Keratinocyte (primary cell): ENCODE results near the gene PLD1. TPM values are rescaled to one million over a fixed set of nuclear protein-coding genes. Genes with fewer than 3 reads are reported as not detected.
"Not testable (repeated sequence)": the region's sequence is repeated elsewhere in the genome, so short reads cannot be mapped to it uniquely, and the experiment has no call there.

Experiments
- DNase-seq: peaks from one replicate; pipeline ENCODE4 v3.0.0-alpha.2; 2011; ENCODE audit warnings: low read depth, missing footprints, low spot score
- FAIRE-seq: peaks from 2 replicates; lab custom pipeline; 2011; peaks lifted over from hg19 to GRCh38; lab: Jason Lieb, UNC
- H2AFZ ChIP-seq: 2 replicates; pipeline ENCODE4 v1.6.0; 2012; ENCODE audit warnings: low read length, control low read depth, inconsistent platforms; ENCODE audit not compliant: control insufficient read depth
- H3K27ac ChIP-seq: 2 replicates; pipeline ENCODE4 v1.5.1; 2011; ENCODE audit warnings: low read length; ENCODE audit not compliant: control insufficient read depth, insufficient read depth
- H3K27me3 ChIP-seq: 3 replicates; pipeline ENCODE4 v1.6.0; 2011; ENCODE audit warnings: low read length; ENCODE audit not compliant: control insufficient read depth, insufficient read depth; ENCODE audit errors: extremely low read depth
- H3K36me3 ChIP-seq, 2 experiments: 2 replicates in 1 of 2; 3 replicates in 1 of 2; pipeline ENCODE4 v1.5.1; 2011; ENCODE audit warnings: low read length in 2 of 2, mild to moderate bottlenecking in 1 of 2; ENCODE audit not compliant: control insufficient read depth in 2 of 2, insufficient read depth in 2 of 2; ENCODE audit errors: extremely low read depth in 1 of 2
- H3K4me1 ChIP-seq: 3 replicates; pipeline ENCODE4 v1.5.1; 2011; ENCODE audit warnings: low read length; ENCODE audit not compliant: control insufficient read depth, insufficient read depth; ENCODE audit errors: extremely low read depth
- H3K4me2 ChIP-seq: 3 replicates; pipeline ENCODE4 v1.6.0; 2011; ENCODE audit warnings: low read depth, low read length; ENCODE audit not compliant: control insufficient read depth, insufficient read depth; ENCODE audit errors: extremely low read depth
- H3K4me3 ChIP-seq, 3 experiments: fragments of 200-600 bp in 1 of 3; sonication (generic) in 1 of 3; 2 replicates in 2 of 3; 3 replicates in 1 of 3; pipeline ENCODE4 v1.5.1; 2011 to 2016; ENCODE audit warnings: low read length in 3 of 3, mild to moderate bottlenecking in 3 of 3, control low read depth in 2 of 3, inconsistent platforms in 1 of 3, low read depth in 1 of 3, mixed read lengths in 1 of 3, mixed run types in 1 of 3, moderate library complexity in 1 of 3; ENCODE audit not compliant: control insufficient read depth in 2 of 3, insufficient read depth in 2 of 3; ENCODE audit errors: extremely low read depth in 1 of 3
- H3K79me2 ChIP-seq: 2 replicates; pipeline ENCODE4 v1.6.0; 2012; ENCODE audit warnings: low read length; ENCODE audit not compliant: control insufficient read depth, insufficient read depth
- H3K9ac ChIP-seq: 3 replicates; pipeline ENCODE4 v1.6.0; 2011; ENCODE audit warnings: low read length; ENCODE audit not compliant: control insufficient read depth, insufficient read depth; ENCODE audit errors: extremely low read depth
- H3K9me1 ChIP-seq: 3 replicates; pipeline ENCODE4 v1.6.0; 2011; ENCODE audit warnings: low read length; ENCODE audit not compliant: control insufficient read depth, insufficient read depth; ENCODE audit errors: extremely low read depth
- H3K9me3 ChIP-seq: 2 replicates; pipeline ENCODE4 v1.5.1; 2012; ENCODE audit warnings: low read depth, low read length; ENCODE audit not compliant: control insufficient read depth
- H4K20me1 ChIP-seq: 3 replicates; pipeline ENCODE4 v1.6.0; 2011; ENCODE audit warnings: low read length; ENCODE audit not compliant: control insufficient read depth, insufficient read depth; ENCODE audit errors: extremely low read depth
- EZH2 ChIP-seq: IDR thresholded peaks from one replicate; pipeline ENCODE4 v1.6.1; 2012; ENCODE audit warnings: inconsistent platforms, mild to moderate bottlenecking, low read length, moderate library complexity
- dilution Hi-C: fragments of 300-500 bp; cut with MboI; formaldehyde crosslinking; loops from one replicate; pipeline ENCODE4 v1.7.0; 2020; ENCODE audit warnings: low sequenced_read_pairs; ENCODE audit not compliant: extremely low pct_ligation_motif_present
- polyA plus RNA-seq, 5 experiments: library from polyadenylated mRNA; depleted of rRNA in 3 of 5; stranded (reverse) in 3 of 5; stranded (forward) in 1 of 5; unstranded in 1 of 5; fragments of >200 nt; gene quantifications; 1 replicate in 1 of 5; 2 replicates in 3 of 5; 3 replicates in 1 of 5; pipeline versions ENCODE4 v1.2.1 to v1.2.3, GENCODE V29; 2011 to 2012; ENCODE audit warnings: missing spikeins in 2 of 5, low read depth in 1 of 5, low replicate concordance in 1 of 5
- TF ChIP-seq, protein P1 (sequence below), 3 experiments: IDR thresholded peaks in 1 of 3; conservative IDR thresholded peaks in 1 of 3; optimal IDR thresholded peaks in 1 of 3; 2 replicates in 2 of 3; 3 replicates in 1 of 3; pipeline versions ENCODE3 to v1.5.1; 2011; ENCODE audit warnings: low read length in 3 of 3, mild to moderate bottlenecking in 3 of 3, moderate library complexity in 2 of 3, control low read depth in 1 of 3, inconsistent platforms in 1 of 3; ENCODE audit not compliant: insufficient read depth in 2 of 3; ENCODE audit errors: extremely low read depth in 1 of 3

The PLD1 gene
- polyA plus RNA-seq, 1 donor (not counting 4 experiments of a cell fraction or from before 2014, with no cell fraction given): 14.7 TPM

DNA sequence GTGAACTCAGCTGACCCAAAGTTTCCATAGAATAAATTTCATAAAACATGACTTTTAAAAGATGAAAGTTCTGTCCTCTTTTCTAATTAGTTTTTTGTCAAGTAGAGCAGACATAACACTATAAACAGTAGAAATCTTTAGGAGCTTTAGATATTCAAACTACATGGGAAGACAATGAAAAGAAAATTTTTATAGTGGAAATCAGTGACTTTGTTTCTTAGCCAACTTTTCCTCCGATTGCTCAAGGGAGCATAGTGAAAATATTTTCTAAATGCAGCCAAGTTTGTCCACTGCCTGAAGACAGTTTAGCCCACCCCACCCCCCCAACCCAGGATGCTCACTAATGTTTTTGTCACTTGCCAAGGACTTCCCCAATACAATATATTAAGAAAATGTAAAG, 114.9 kb downstream of the PLD1 start:
- Histone ChIP-seq H3K9me1 (no peaks in the 10 kb centered on the region), H3K9me3 (no peaks in the 10 kb centered on the region), H3K4me2 (no peak overlapping the region), H3K4me1 (no peaks in the 10 kb centered on the region), H3K36me3 (no peaks in the 10 kb centered on the region), H3K27me3 (no peaks in the 10 kb centered on the region), H3K79me2 (no peaks in the 10 kb centered on the region), H3K4me3 (no peak overlapping the region), H3K27ac (no peak overlapping the region), H2AFZ (no peak overlapping the region), H4K20me1 (no peaks in the 10 kb centered on the region), H3K9ac (no peak overlapping the region)
- TF ChIP-seq, protein P1, sequence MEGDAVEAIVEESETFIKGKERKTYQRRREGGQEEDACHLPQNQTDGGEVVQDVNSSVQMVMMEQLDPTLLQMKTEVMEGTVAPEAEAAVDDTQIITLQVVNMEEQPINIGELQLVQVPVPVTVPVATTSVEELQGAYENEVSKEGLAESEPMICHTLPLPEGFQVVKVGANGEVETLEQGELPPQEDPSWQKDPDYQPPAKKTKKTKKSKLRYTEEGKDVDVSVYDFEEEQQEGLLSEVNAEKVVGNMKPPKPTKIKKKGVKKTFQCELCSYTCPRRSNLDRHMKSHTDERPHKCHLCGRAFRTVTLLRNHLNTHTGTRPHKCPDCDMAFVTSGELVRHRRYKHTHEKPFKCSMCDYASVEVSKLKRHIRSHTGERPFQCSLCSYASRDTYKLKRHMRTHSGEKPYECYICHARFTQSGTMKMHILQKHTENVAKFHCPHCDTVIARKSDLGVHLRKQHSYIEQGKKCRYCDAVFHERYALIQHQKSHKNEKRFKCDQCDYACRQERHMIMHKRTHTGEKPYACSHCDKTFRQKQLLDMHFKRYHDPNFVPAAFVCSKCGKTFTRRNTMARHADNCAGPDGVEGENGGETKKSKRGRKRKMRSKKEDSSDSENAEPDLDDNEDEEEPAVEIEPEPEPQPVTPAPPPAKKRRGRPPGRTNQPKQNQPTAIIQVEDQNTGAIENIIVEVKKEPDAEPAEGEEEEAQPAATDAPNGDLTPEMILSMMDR (optimal IDR thresholded peaks at IDR 0.05 in 1 of 3, IDR thresholded peaks at IDR 0.05 in 1 of 3, conservative IDR thresholded peaks at IDR 0.05 in 1 of 3; ENCODE audit: extremely low read depth in 1 of 3, insufficient read depth in 2 of 3, low read length in 3 of 3): no peak
- TF ChIP-seq EZH2: no peak
- dilution Hi-C loops: no loop called here
- DNase-seq (no peak), FAIRE-seq (no peak)

DNA sequence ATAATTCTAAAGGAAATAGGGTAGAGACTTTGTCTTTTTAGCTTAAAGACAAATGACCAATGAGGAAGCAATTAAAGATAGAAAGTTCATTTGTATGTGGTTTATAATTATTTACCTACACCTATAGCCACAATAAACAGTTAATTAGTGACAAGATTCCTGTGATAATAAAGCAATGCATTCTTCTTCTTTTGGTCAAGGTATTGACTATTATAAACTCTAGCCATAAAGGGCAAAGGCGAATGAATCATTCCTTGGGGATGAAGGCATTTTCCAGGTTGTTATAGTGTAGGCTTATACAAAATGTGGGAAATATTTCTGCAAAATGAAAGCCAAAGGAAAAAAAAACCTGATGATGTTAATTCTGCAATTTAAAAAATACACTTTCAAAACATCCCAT, 115.4 kb downstream of the PLD1 start:
- H3K4me2 ChIP-seq: no peak overlapping the region
- FAIRE-seq (no peak), DNase-seq (no peak)
- H3K9ac ChIP-seq: no peak overlapping the region
- no peak overlapping the region for H3K4me3 ChIP-seq
- no peaks in the 10 kb centered on the region for H3K79me2 ChIP-seq
- H3K4me1 ChIP-seq: no peaks in the 10 kb centered on the region
- dilution Hi-C loops: no loop called here
- no peaks in the 10 kb centered on the region for H3K9me3 ChIP-seq
- TF ChIP-seq, protein P1 (optimal IDR thresholded peaks at IDR 0.05 in 1 of 3, IDR thresholded peaks at IDR 0.05 in 1 of 3, conservative IDR thresholded peaks at IDR 0.05 in 1 of 3; ENCODE audit: extremely low read depth in 1 of 3, insufficient read depth in 2 of 3, low read length in 3 of 3): no peak
- no peak for TF ChIP-seq EZH2
- H3K36me3 ChIP-seq: no peaks in the 10 kb centered on the region
- no peaks in the 10 kb centered on the region for H3K27me3 ChIP-seq
- no peak overlapping the region for H3K27ac ChIP-seq
- no peak overlapping the region for H2AFZ ChIP-seq
- no peaks in the 10 kb centered on the region for H4K20me1 ChIP-seq
- H3K9me1 ChIP-seq: no peaks in the 10 kb centered on the region

DNA sequence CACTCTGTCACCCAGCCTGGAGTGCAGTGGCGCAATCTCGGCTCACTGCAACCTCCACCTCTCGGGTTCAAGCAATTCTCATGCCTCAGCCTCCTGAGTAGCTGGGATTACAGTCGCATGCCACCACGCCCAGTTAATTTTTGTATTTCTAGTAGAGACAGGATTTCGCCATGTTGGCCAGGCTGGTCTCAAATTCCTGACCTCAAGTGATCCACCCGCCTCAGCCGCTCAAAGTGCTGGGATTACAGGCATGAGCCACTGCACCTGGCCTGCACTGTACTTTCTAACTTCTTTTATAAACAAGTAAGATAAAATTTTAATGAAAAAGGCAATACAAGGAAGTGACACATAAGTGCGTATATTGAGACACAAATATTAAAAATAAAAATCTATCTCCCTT, 117.7 kb downstream of the PLD1 start:
- FAIRE-seq, H3K36me3 ChIP-seq, DNase-seq: not testable (repeated sequence)

More for the DNA sequence above, 117.7 kb downstream of the PLD1 start:
- H3K79me2 ChIP-seq, H4K20me1 ChIP-seq, H2AFZ ChIP-seq, H3K27ac ChIP-seq, H3K9ac ChIP-seq, dilution Hi-C loops, H3K4me2 ChIP-seq, H3K4me1 ChIP-seq, H3K27me3 ChIP-seq, H3K9me1 ChIP-seq, H3K4me3 ChIP-seq, H3K9me3 ChIP-seq: not testable (repeated sequence)
